DMS153 treated with DMSO at 0.1 percent for 48 hours (cell line): ENCODE data around the gene C1QTNF8.

ENCODE experiments used
- DNase-seq: peaks from one replicate; lab custom pipeline; 2025; ENCODE audit not compliant: unreplicated experiment; lab: John Stamatoyannopoulos, UW

Gene C1QTNF8

DNA sequence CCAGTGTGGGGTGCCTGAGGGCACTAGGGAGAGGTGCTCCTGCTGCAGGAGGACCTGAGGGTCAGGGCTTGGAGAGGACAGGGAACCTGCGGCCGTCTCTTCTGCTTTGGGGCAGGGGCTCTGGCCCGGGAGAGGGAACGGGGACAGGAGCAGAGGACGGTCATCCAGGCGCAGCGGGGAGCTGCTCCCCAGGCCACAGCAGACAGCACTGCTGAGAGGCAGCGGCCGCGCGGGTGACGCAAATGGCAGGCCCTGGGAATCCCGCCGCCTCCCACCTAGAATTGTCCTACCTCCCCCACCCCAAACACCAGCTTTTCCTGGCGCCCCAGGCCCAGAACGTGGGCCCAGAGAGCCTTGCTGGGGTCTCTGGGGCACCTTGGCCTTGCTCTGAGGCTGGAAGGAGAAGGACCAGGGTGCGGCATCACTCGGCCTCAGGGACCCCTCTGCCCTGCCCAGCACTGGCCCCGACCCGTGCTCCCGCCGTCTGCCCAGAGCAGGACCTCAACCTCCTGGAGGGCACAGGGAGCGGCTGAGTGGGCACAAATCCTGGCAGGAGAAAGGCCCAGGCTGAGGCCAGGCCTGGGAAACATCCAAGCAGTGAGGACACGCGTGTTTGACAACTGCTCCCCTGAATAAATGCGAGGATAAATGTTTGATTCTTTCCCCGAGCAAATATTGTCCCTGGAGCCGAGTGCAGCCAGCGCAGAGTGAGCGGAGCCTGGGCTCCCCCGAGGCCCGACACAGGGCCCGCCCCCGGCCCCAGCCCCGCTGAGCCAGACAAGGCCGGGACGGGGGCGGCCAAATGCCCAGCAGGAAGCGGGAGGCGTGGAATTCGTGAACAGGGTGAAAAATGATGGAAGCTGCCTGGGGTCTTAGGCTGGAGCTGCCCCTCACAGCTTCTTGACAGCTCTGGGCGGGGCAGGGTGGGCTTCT is 15.0 kb downstream of the C1QTNF8 start:
- DNase-seq = no peak

- no peak for DNase-seq
These were observed 16.1 kb downstream of the C1QTNF8 start for GRCh38 chr16:1079786-1080525.

DNA sequence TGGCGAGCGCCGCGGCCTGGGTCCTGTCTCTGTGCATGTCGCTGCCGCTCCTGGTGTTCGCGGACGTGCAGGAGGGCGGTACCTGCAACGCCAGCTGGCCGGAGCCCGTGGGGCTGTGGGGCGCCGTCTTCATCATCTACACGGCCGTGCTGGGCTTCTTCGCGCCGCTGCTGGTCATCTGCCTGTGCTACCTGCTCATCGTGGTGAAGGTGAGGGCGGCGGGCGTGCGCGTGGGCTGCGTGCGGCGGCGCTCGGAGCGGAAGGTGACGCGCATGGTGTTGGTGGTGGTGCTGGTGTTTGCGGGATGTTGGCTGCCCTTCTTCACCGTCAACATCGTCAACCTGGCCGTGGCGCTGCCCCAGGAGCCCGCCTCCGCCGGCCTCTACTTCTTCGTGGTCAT is 16.7 kb downstream of the C1QTNF8 start:
- no peak for DNase-seq

DNA sequence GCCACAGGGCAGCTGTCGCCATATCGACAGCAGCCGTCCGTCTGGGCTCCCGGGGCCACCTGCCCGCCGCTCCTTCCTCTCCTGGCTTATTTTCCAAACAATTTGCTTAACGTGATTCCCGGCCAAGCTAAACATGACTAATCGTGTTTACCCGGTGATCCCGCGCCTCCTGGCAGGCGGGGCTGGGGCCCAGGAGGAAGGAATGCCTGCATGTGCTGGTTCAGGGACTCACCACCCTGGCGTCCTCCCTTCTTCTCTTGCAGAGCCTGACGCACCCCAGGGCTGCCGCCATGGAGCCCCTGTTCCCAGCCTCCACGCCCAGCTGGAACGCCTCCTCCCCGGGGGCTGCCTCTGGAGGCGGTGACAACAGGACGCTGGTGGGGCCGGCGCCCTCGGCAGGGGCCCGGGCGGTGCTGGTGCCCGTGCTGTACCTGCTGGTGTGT is 17.4 kb downstream of the C1QTNF8 start:
- peak; percentile 85 for DNase-seq

GRCh38 chr16:1077877-1078578 is 18.0 kb downstream of the C1QTNF8 start:
- no peak for DNase-seq

- no peak for DNase-seq
These were observed 19.1 kb downstream of the C1QTNF8 start for GRCh38 chr16:1076801-1077576.

GRCh38 chr16:1075546-1075945 is 20.5 kb downstream of the C1QTNF8 start:
- peak; percentile 23 for DNase-seq

DNA sequence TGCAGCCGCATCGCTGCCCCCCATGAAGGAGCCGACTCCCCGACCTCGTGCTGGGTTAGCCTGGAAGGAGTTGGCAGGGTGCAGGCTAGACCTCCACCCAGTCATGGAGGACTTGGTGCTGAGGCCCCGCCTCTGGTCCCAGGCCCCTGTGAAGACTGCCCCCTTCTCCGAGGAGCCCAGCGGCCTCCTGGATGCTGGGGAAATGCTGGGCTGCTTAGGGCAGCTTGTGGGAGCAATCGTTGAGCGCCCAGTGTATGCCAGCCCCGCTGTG is 21.7 kb downstream of the C1QTNF8 start:
- no peak for DNase-seq

DNA sequence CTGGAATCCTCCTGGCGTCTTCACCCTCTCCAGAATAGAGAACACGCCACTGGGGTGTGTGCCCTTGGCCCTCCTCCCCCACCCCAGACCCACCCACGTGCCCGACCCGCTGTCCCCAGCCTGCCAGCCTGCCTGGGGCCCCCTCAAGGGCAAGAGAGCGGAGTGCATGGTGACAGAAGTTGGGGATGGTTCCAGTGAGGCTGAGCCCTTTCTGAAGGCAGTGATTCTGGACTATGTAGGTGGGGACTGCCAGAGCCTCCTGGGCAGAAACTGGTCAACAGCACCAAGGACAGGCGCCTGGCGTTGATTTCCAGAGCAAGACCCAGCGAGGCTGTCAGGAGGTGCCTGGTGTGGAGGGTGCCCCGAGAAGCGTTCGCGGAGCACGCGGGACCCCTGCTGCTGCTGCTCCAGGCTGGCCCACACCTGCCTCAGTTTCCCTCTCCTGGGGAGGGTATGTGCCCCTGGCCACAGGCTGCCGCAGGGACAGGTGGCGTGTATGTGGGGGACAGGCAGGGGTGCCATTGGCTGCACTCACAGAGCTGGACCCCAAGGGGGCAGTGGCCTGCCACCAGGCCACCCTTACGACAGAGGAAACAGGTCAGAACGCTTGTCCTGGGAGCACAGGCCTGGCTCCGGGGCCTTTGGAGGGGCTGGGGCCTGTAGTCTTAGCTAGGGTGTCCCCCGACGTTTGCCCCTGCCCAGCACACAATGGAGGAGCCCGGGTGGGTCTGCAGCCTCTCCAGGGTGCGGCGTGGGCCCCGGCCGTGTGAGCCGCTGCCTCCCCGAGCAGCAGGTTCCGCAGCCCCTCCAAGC is 22.3 kb downstream of the C1QTNF8 start:
- DNase-seq = no peak

GRCh38 chr16:1073262-1073558 is 22.8 kb downstream of the C1QTNF8 start:
- no peak for DNase-seq

DNA sequence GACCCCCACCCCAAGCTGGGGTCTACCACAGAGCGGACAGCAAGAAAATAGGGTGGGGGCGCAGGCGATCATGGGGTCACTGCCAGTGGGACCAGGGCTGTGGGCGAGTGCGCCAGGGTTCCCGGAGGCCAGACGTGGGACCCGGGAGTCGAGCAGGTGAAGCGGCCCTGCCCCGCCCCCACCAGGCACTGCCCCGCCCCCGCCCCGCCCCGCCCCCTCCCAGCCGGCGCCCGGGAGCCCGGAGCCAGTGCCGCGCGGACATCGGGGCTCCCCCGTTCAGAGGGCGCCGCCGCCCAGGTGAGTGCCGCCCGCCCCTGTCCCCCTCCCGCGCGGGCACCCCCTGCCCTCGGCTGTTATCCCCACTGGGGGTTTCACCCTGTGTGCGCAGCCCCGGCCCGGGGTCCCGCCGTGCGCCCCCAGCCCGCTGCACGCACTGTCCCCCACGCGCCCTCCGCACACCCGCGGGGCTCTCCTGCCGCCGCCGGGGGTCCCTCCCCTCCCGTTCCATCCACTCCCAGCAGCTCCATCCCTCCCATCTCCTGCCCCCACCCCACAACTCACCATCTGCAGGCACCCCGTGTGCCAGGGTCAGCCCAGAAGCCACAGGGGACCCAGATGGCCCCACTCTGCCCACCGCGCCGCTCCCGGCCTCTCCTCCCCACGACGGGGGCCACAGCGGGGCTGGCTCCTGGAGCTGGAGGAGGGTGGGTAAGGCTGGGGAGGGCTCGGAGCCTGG is 23.4 kb downstream of the C1QTNF8 start, which contains the start of gene SSTR5:
Gene SSTR5, plus strand, starts transcription at position 222 of the 736 bp plus-strand sequence. CDS start 6,122 bp downstream, outside the sequence.
- no peak for DNase-seq

GRCh38 chr16:1071561-1072225 is 24.4 kb downstream of the C1QTNF8 start:
- peak; percentile 11 for DNase-seq

- DNase-seq = no peak
These were observed 25.1 kb downstream of the C1QTNF8 start for GRCh38 chr16:1070864-1071408.

GRCh38 chr16:1070084-1070863 is 25.8 kb downstream of the C1QTNF8 start:
- no peak for DNase-seq

GRCh38 chr16:1069154-1069553 is 26.9 kb downstream of the C1QTNF8 start:
- DNase-seq = no peak

GRCh38 chr16:1068451-1068850 is 27.6 kb downstream of the C1QTNF8 start:
- no peak for DNase-seq

- DNase-seq = no peak
These were observed 28.4 kb downstream of the C1QTNF8 start for GRCh38 chr16:1067629-1068028.
